ENCODE measurements around the gene TBXAS1. TPM values are rescaled to one million over a fixed set of nuclear protein-coding genes. Genes with fewer than 3 reads are reported as not detected.

TBXAS1 gene
- total and polyA plus RNA-seq, 2 of the 8 experiments (the other 6 are each of a cell fraction or from before 2014, with no cell fraction given) = 0.86 to 2.1 TPM

- H3K14ac ChIP-seq (ENCODE audit: insufficient read length) = no peak overlapping the region
- no peak overlapping the region for H4K91ac ChIP-seq (replicated peaks; ENCODE audit: insufficient read length, low read length)
- no peak overlapping the region for H3K4ac ChIP-seq (replicated peaks; ENCODE audit: insufficient read length, low read depth, low read length)
- H3K56ac ChIP-seq (replicated peaks; ENCODE audit: insufficient read length, low read depth, low read length) = no peak overlapping the region
- no peak overlapping the region for H2AK5ac ChIP-seq (ENCODE audit: low read depth, low read length)
- no peak overlapping the region for H3K9ac ChIP-seq (replicated peaks in 1 of 4; ENCODE audit: extremely low read depth in 1 of 4, low read depth in 3 of 4, low read length in 3 of 4)
- H2BK120ac ChIP-seq (replicated peaks; ENCODE audit: low read depth, low read length) = no peak overlapping the region
- H3K27me3 ChIP-seq (replicated peaks in 1 of 4; ENCODE audit: control insufficient read depth in 3 of 4, extremely low read depth in 1 of 4, insufficient read depth in 3 of 4, low read length in 3 of 4) = no peaks in the 10 kb centered on the region
- no peak overlapping the region for H4K8ac ChIP-seq (ENCODE audit: extremely low read depth, insufficient read depth, low read length)
- ChIA-PET CTCF (ENCODE audit: partially characterized antibody) (no interaction called here), POLR2A (ENCODE audit: partially characterized antibody) (interaction anchor here (1.6 kb wide), 1 partner anchor 17 kb away, joined by 4 read pairs; the partner anchor contains the start of gene PARP12)
- H4K20me1 ChIP-seq (replicated peaks in 1 of 2; ENCODE audit: control insufficient read depth in 1 of 2, insufficient read depth in 2 of 2, low read length in 2 of 2) = peaks cover 0 to 1% of the 10 kb centered on the region in 2 experiments
- no peaks in the 10 kb centered on the region for H3K79me2 ChIP-seq (ENCODE audit: control insufficient read depth in 1 of 2, insufficient read depth in 2 of 2, low read length in 2 of 2)
- no peak overlapping the region for H3K4me3 ChIP-seq (ENCODE audit: extremely low read depth in 1 of 4, insufficient read depth in 2 of 4, low read depth in 3 of 4, low read length in 4 of 4)
- no peak overlapping the region for H4K5ac ChIP-seq (ENCODE audit: insufficient read length, low read depth, low read length)
- no peak overlapping the region for H3K4me2 ChIP-seq (ENCODE audit: insufficient read depth in 1 of 2, low read depth in 2 of 2, low read length in 2 of 2)
- H3K27ac ChIP-seq (ENCODE audit: low read depth, low read length) = no peak overlapping the region
- H2BK15ac ChIP-seq (ENCODE audit: low read length) = no peak overlapping the region
- no peak for TF ChIP-seq CREB1 (IDR thresholded peaks at IDR 0.05)
- no peak for TF ChIP-seq GTF2F1 (IDR thresholded peaks at IDR 0.05; ENCODE audit: borderline replicate concordance, low read depth, low read length)
- TF ChIP-seq KDM1A (IDR thresholded peaks at IDR 0.05; ENCODE audit: borderline replicate concordance, low read length) = no peak
- TF ChIP-seq MAFK (IDR thresholded peaks at IDR 0.05; ENCODE audit: low read depth, low read length) = no peak
- TF ChIP-seq E2F6 (IDR thresholded peaks at IDR 0.05) = no peak
- DNase-seq (ENCODE audit: low read depth in 1 of 2, low spot score in 2 of 2) (peak in 1 of 2 experiments; percentile 13), FAIRE-seq (no peak)
- no peak overlapping the region for H2BK12ac ChIP-seq (ENCODE audit: low read depth, low read length)
- no peak overlapping the region for H2AFZ ChIP-seq (ENCODE audit: low read length)
- no peaks in the 10 kb centered on the region for H3K4me1 ChIP-seq (replicated peaks in 1 of 4; ENCODE audit: control insufficient read depth in 3 of 4, insufficient read depth in 4 of 4, low read length in 3 of 4)
- 87% methylated on average over 6 of the region's 6 CpGs; no CpG with 5 or more reads in 1 of the 2 experiments for WGBS, 2 experiments (ENCODE audit: extremely low coverage in 1 of 2, insufficient coverage in 1 of 2, insufficient read length in 1 of 2, insufficient replicate concordance in 2 of 2, low coverage in 1 of 2, low lambda C conversion rate in 2 of 2, missing lambda C conversion rate in 1 of 2)
- H3K18ac ChIP-seq (ENCODE audit: extremely low read depth, low read length) = no peak overlapping the region
- H2BK20ac ChIP-seq (ENCODE audit: low read length) = no peak overlapping the region
- no peaks in the 10 kb centered on the region for H3K79me1 ChIP-seq (ENCODE audit: low read depth, low read length)
- no peak overlapping the region; the same call in 1 of the 2 replicates for H2BK5ac ChIP-seq (ENCODE audit: low read depth, low read length)
- no peak overlapping the region for H3K23ac ChIP-seq (ENCODE audit: insufficient read length)
- no peaks in the 10 kb centered on the region for H3K9me3 ChIP-seq (ENCODE audit: insufficient read depth in 2 of 2, low read depth in 1 of 2, low read length in 1 of 2)
- 0 out of 2 replicates have a peak, but pooled peaks cover 1% of the 10 kb centered on the region for H3K23me2 ChIP-seq (ENCODE audit: low read depth, low read length)
- no peaks in the 10 kb centered on the region for H3K36me3 ChIP-seq (ENCODE audit: control insufficient read depth in 2 of 4, insufficient read depth in 4 of 4, low read length in 3 of 4)
Measured at GRCh38 chr7:140045697-140046096, 216.6 kb downstream of the TBXAS1 start.

Measured in H1 (cell line).